ENCODE results near the gene DDX5.
"Not testable (repeated sequence)": the region's sequence is repeated elsewhere in the genome, so short reads cannot be mapped to it uniquely, and the experiment has no call there.

DDX5 gene

DNA sequence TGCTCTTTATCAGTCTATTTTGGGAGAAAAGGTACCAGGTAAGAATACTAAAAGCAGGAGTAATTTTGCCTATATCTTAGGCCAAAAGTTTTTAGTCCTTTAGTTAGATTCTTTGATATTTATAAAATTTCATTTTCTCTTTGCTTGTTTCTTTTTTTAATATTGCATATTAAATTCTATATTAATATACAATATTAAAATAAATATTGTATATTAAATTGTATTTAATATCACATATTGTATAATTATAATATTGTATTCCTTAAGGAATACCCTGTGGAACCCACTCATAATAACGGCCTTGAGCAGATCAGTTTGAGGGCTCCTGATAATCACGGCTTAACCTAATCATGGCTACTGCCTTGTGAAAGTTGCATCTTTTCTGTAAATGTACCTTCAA is 2.6 kb upstream of the DDX5 start:
- DNase-seq, result no peak

- peak in 11 of 58 donors; percentile 4 to 62 (median 32) for DNase-seq
Observed at GRCh38 chr17:64507413-64507782, 1.3 kb upstream of the DDX5 start.

DNA sequence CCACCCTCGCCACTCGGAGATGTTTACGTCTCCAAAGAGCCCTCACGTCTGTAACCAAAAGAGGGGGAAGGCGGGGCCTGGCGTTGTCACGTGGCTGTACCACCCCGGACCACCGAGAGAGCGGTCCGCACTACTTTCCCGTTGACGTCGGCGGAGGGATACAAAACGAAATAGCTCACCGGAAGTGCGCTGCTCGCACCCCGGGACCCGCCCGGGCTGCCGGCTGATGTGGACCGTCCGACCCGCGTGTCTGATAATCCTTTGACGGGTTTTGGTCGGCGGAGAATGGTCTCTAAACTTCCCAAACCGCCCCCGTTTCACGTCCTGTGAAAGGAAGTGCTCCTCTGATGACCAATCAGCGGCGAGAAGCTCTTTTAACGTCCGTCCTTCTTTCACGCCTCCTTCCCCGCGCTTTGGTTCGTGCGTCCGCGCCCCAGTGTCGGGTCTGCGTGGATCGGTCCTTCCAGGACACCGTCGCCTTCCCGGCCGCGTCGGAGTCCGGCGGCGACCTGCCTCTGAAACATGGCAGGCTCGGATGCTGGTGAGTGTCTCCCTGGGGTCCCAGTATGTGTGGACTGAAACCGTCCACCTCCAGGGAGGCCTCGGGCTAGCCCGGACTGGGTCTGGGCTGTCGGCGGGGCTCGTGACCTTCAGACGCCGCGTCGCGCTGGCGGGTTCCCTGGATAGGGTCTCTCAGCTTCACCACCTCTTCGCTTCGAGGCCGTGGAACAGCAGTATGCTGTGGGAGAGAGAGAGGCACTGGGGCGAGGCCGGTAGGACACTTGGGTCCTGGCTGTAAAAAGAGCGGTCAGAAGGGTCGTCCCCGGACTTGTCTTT is 705 bp upstream of the DDX5 start, which contains the start of gene CEP95:
Gene CEP95 (plus strand): TSS at position 402 of the 837 bp plus-strand sequence. CDS start 121 bp downstream, at position 523.
- DNase-seq, result peak; percentile 92 to 100 (median 97)

DNA sequence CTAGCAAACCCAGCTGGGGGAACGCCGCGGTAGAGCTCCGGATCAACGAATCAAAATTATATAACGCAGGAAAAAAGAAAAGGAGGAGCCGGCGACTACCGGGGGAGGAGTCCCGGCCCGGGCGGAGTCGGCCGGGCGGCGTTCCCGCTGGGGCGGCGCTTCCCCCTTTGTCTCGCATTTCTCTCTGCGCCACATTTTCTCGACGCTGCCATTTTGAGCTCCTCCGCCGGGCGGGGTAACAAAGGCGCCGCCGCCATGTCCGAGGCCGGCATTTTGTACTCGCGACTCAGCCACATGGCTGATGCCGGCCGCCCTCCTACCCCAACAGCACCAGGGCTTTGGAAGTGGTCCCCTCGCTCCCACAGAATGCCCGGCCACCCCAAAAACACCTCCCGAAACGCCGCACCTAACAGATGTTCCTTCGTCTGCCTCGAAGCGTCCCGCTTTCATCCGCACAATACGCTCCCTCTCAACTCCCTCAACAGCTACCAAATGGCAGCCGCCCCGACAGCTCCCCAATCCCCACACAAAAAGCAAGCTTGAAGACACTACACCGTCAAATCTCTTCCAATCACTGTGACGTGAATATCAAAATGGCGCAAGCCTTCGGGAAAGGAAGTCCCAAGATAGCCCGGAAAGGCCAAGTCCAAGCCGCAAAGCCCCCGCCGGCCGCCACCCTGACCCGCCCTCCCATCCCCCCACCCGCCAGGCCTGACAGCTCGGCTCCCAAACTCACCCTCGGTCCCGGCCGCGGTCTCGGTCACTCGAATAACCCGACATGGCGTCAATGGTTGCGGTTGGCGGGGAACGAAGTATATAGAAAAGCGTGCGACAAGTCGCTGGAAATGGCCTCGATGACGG is 519 bp downstream of the DDX5 start:
- peak in 57 of 58 donors; percentile 38 to 91 (median 81) for DNase-seq

DNA sequence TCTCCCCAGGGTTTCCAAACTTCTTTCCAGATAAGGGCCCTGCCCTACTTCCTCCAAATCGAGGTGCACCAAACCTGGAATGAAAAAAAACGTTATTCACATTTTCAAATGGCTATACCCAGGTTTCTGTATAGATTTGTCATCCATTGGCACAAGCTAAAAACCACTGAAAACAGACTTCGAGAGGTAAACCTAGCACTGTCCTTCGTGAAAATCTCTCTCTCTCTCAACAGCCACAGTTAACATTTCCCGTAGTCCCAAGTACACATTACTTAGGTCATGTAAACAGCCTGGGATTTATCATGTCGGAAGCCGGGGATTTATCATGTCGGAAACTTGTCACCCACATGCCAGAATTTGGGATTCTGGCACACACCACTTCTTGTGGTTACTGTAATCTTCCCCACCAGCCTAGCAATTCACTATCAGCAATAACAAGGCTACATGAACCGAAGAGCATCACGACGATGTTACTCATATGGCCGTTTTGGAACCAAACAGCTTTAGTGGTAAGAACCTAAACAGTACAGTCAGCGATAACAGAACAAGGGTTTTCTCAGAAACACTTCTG is 1.2 kb downstream of the DDX5 start:
- DNase-seq, result no peak

DNA sequence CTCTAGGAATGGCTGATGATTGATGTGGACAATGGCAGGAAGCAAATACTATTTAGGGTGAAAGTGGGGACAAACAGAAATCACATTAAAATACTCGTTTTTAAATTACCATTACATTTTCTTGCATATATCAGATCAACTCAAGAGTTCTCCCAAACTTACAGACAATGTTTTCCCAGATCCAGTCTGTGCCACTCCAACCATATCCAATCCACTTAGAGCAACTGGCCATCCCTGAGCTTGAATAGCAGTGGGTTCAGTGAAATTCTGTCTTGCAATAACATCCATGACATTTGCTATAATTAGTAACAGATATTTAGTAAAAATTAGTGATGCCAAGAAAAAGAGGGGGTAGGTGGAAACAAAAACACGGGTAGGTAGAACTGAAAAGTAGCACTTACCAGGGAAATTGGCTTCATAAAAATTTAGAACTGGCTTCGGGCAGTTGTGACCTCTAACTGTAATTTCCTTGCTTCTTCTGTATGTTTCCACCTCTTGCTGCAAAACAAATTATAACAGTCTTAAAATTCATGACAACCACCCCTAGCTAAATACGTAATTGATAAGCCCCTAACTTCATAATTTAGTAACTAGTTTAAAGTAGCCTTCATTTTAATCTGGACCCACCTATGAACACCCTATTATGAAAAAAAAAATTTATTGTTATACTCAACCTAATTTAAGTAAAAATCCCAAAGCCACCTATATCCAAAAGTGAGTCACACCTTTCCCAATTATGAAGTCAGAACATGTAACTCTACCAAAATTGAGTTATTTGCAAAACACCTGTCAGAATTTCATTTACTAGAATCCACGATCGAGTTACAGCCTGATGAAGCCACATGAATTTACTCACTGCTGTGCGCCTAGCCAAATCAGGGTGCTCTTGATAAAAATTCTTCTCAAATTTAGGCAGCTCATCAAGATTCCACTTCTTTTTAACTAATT is 2.0 kb downstream of the DDX5 start:
- no peak for DNase-seq

DNA sequence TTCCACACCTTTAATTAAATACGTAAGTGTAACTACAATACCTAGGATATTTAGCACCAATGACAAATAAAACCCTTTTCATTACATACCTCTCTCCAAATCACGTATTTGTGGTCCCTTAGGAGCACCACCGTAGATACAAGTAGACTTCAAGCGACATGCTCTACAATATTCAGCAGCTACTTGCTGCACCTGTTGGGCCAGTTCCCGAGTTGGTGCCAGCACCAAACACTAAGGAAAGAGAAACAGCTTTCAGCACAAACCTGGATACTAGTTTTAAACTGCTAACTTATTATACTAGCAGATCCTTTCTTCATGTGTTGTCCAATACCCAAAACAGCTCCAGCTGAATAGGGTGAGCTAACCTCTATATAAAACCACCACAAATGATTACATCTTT is 2.7 kb downstream of the DDX5 start:
- no peak for DNase-seq

DNA sequence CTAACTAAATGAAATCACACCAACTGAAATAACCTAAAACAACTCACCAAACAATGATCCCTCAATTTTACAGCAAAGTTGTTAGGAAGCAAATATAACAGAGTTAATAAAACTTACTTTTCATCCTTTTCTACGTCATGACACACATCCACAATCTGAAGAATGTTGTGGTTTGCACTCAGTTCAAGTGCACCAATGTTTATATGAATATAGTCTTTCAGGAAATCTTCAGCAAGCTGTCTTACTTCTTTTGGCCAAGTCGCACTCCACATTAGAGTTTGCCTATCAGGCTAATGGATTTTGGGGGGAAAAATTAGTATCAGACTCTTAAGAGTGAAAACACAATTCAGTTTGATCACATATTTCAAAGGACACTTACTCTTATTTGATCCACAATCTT is 3.3 kb downstream of the DDX5 start:
- no peak for DNase-seq

GRCh38 chr17:64502021-64502420 is 4.1 kb downstream of the DDX5 start:
- no peak for DNase-seq

DNA sequence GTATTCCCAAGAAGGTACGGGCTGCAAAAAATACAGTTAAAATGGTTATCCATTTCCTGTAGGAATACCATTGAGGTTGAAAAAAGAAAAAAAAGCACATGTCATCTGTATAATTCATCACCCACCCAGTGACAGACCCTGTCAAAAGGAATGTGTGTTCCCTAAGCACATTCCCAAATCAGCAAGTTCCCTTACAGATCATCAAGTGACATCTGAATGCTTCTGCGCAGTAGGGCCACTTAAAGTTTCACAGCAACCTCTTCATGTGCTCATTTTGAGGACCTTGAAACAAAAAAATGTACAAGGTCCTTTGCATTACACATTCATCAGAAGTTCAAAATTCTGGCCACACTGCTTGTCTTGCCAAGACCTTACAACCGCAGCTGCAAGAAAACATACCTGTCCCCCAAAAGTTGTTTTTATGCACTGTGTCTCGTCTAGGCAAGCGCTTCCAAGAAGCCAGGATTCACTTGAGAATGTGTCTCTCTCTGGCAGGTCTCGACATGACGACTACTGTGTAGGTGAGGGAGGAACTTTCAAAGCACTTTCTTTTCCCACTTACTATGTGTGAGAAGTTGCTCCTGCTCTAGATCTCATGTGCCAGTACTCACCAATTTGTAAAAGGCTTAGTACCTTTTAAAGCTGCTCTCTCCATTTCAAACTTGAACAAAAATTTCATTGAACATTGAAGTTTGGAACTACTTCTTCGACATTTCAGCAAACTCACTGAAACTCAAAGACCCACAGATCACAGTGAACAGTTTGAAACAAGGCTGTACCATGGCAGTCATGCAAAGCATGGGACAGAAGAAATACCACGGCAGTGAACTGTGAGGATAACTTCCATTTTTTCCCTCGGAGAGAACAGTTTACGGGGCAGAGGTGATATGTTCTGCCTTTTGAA is 5.0 kb downstream of the DDX5 start:
- DNase-seq, result no peak

- DNase-seq, result no peak
Observed at GRCh38 chr17:64500487-64500859, 5.6 kb downstream of the DDX5 start.

DNA sequence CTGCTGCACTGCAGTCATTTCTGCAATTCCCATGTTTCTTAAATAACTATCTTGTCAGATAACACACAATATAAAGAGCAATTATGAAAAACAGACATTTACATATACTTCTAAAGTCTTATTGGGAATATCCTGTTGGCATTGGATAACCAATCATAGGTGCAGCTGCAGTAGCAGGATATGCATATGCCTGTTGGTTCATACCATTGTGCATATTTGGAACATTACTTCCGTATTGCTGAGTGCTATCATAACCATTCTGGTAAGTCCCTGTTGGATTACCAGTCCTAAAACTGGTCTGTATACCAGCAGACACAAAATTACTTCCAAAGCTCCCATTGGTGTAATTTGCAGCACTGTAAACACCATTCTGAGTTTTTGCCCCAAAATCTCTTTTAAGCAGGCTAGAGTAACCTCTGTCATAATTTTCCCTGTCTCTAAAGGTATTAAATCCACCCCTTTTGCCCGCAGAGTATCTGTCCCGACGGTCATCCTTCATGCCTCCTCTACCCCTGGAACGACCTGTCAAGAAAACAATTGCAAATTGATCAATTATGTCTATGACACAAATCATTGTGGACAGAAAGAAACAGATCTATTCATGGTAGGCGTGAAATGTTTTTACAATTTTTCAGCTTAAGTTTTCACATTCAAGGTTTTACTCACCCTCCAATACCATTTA is 6.1 kb downstream of the DDX5 start:
- no peak for DNase-seq

DNA sequence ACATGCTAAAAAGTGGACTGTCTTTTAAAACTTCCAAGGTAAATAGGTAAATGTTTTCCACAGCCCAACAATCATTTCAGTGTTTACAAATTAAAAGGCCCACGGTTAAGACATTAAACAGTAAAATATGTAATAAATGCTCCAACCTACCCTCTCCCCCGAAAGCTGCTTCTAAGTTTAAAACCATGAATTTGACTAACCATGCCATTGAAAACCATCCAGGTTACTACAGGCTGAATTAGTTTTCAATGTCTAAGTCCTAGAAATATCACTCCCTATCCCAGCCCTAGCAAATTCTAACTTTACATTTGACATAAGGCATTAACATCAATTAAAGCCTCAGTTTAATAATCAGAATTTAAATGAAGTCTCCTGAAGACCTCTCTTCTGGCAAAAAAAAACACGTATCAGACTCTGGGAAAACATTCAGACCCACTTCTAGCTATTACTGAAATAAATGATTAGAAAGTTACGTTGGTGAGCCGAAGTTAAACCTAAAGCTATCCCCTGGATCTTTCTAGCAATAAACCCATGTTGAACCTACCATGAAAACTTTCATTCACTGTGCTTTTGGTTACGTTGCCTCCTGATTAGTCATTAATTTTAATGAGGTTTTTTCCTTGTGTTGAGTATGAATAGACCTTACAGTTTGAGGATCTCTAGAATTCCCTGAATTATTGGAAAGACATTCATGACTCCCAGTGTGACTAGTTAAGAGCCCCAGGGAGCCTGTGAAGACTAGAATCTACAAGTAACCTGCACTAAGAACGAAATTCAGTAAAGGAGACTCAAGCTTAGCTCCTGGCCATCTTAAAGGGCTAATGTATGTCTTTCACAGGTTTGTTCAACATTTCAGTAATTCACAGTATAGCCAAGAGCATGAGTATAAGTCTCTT is 7.5 kb downstream of the DDX5 start:
- no peak for DNase-seq

DNA sequence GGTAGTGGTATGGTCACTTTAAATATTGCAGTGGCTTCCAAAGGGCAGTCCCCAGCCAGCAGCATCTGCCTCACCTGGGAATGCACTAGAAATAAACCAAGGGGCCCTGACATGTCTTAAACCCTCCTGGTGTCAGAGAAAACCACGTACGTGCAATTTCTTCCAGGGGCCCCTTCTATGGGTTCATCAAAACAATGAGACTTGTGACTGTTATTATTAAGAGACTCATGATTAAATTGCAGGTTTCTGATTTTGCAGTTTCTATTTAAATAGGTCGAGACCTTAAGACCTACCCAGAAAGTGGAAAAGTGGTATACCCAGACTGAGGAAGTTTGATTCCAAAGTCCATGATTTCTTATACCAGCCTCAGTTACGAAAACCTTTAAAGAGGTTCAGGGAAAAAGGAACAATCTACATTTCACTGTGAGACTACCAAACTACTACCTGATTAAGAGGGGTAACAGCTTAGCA is 8.5 kb downstream of the DDX5 start:
- peak in 3 of 58 donors; percentile 8 to 36 (median 12) for DNase-seq

- peak; percentile 36 to 94 (median 83) for DNase-seq
Observed at GRCh38 chr17:64496786-64497564, 9.1 kb downstream of the DDX5 start, which contains the start of gene POLG2. Gene POLG2 (minus strand): TSS chr17:64497054. CDS start chr17:64496968, 86 bp downstream.

DNA sequence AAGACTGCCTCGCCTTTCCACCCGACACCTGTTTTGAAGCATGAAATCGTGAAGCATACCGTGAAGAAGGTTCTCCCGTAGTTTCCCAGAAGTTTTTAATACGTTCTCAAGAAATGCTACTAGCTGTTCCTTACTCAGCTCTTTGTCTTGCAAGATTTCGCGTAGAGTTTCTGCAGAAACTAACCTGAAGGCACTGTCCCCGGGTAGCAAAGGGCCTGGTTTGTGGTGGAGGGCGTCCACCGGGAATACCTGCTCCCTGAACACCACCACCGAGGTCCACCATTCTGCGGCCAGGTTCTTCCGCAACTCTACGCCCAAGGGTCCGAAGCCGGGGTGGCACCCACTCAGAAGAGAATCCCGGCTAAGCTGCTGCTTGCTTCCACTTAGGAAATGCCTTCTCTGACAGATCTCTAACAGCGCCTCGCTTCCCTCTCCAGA is 9.7 kb downstream of the DDX5 start:
- DNase-seq, result peak in 2 of 58 donors; percentile 48 to 54

GRCh38 chr17:64495300-64495699 is 10.8 kb downstream of the DDX5 start:
- DNase-seq, result not testable (repeated sequence)
